GM21367 (cell line): ENCODE data around the gene CTBP1.
A peak's percentile ranks its signal among the peaks of the same experiment; 100 is the strongest.

Experiments
- ATAC-seq: cut with Tn5 transposase; IDR thresholded peaks from one replicate; pipeline ENCODE4 v1.9.1; 2021; ENCODE audit not compliant: unreplicated experiment

Gene CTBP1

DNA sequence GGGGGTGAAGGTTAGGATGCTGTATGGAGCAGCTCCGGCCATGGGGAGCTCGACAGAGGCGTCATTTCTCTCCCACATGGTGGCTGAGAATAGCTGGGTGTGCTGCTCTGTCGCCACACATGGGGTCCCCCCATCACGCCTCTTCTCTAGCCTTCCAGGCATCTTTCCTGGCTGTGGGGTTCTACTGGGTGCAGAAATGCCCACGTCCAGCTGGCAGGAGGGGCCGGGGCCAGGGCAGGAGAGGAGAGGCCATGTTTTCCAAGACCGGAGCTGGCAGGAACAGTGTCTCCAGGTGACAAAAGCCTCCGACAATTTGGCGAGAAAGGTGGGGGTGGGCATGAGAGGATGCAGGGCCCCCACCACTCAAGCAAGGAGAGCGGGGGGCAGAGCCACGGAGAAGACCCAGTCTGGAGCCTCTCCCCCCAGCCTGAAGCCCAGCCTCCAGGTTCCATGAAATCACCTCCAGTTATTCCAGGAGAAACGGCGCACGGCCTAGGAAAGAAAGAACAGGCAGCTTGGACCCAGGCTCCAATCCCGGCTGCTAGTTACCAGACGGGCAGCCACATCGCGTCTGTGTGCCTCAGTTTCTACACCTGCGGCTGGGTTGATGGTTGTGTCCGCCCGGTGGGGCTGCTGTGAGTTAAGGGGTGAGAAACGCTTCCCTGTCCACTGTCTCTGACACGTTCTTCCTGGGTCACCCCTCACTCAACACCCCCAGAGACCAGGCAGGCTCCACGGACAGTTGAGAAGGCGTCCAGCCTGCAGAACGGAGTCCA is 49.2 kb downstream of the CTBP1 start:
- no peak for ATAC-seq

DNA sequence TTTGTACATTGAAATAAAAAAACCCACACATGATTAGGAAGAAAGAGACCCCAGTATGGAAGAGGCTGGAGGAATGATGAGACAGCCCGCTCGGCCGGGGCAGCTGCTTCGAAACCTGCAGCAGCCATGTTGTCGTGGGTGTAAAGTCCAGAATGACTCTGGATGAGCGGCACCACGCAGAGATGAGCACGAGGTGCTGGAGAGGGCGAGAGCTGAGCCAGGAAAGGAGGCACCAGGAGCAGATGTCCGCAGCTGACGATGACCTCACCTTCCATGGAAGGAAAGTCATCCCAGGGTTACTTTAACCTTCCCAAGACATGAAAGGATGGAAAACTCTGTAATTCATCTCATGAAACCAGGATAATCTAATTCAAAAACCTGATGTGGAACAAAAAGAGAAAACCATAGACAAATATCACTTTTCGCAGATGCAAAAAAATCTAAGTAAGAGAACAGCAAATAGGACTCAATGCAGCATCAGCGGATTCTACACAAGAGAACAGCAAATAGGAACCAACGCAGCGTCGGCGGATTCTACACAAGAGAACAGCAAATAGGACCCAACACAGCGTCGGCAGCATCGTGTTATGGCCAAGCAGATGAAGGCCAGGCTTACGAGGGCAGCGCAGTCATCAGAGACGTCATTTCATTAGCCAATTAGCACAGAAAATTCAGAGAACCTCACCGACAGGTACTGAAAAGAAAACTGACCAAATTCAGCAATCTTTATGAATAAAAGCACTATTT is 50.7 kb downstream of the CTBP1 start:
- ATAC-seq, result no peak

DNA sequence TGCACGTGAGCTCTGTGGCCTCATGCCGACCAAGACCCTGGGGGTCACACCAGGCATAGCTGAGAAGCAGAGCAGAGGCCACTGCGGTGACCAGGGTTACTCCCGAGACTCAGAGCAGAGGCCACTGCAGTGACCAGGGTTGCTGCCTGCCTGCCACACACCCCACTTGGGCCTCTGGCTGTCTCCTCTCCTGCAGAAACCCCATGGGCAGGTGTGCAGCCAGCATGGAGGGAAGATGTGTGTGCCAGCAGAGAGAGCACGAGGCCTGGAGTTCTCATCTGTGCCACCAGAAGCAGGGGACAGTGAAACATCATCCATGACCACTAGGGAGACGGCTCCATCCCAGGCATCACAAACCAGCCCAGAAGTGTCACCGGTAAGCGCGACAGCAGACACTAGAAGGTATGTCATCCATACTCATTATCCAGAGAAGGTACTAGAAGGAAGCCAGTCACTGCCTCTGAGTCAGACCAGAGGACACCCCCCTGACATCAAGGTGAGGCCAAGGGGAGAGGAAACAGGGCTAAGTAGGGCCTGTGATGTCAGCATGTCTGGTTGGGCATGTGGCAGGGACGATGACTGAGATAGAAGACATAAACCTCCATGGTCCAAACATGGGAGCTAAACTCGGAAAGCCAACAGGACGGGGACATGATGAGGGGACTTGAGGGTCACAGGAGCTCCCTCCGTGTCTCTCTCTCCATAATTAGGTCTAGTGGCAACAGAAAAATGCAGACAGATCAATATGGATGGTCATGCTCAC is 52.3 kb downstream of the CTBP1 start:
- no peak for ATAC-seq

DNA sequence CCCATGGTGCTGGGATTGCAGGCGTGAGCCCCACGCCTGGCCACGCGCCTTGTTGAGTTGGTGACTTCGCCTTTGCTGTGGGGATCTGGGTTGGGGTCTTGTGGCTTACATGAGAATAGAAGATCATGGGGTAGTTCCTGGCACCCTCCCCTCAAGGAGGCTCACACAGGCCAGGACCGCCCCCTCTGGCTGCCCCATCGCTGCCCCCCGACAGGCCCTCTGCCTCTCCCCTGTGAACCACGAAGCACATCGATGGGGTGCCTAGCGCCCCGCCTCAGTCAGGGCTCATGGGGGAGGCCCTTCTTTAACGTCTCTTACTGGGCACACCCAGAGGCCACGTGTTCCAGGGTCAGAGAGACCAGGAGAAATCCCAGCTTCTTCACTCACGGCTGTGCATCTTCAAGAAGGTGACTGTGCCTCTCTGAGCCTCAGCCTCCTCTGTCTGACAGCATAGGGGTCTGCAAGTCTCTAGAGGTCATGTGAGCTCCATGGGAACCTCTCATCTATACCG is 53.0 kb downstream of the CTBP1 start:
- no peak for ATAC-seq

DNA sequence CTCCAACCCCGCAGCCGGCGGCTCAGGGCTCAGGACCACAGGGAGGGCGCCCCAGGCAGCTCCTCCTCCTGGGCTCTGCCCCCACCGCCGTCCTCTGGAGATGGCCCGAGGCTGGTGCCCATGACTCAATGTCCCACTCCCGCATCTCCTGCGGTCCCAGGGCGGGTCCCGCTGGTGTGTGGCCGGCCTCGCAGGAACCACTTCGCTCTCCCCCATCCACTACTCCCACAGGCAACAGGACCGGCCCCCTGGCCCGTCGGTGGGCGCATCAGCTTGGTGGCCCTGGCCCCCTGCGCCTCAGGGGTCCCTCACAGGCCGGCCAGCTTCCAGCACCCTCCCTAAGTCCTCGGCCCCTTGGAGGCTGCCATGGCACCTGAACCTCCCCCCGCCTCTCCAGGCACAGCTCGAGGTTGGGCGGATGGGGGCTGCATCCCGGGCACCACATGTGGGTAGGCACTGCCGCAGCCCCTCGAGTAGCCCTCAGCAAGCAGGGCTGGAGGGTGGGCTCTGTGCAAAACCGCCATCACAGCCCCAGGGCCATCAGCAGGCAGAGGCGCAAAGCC is 53.7 kb downstream of the CTBP1 start:
- no peak for ATAC-seq

DNA sequence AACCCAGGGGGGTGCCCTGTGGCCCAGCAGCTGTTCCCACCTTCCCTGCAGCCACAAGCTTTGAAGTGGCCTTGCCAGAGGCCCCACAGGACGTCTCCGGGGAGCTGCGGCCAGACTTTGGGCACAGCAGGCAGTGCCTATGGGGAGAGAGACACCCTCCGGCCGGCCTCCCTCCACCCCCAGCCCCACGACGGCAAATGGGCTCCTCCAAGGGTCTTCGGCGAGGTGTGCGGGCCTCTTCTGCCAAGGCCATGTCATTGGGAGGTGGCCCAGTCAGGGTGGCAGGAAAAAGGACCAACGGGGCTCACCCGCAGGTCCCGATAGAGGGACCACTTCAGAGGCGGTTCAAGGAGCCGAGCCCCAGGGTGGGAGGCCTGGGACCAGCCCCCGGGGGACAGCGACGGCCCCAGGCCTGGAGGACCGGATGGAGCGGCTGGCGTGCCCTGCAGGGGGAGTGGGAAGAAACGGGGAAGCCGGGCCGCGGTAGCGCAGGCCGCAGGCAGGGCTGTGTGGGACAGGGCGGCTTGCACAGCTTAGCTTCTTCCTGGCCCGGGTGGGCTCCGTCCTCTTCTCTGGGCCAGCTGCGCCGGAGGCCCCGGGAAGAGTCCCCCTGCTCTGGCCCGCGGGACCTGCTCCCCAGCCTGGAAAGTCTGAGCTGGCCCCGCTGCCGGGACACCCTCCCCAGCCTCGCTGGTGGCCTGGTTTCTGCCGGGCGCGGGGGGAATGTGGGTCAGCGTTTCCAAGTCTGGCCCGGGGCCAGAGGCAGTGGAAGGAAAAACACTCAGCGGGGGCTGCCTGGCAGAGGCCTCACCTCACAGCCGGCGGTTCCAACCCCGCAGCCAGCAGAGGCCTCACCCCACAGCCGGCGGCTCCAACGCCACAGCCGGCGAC is 54.7 kb downstream of the CTBP1 start:
- no peak for ATAC-seq

DNA sequence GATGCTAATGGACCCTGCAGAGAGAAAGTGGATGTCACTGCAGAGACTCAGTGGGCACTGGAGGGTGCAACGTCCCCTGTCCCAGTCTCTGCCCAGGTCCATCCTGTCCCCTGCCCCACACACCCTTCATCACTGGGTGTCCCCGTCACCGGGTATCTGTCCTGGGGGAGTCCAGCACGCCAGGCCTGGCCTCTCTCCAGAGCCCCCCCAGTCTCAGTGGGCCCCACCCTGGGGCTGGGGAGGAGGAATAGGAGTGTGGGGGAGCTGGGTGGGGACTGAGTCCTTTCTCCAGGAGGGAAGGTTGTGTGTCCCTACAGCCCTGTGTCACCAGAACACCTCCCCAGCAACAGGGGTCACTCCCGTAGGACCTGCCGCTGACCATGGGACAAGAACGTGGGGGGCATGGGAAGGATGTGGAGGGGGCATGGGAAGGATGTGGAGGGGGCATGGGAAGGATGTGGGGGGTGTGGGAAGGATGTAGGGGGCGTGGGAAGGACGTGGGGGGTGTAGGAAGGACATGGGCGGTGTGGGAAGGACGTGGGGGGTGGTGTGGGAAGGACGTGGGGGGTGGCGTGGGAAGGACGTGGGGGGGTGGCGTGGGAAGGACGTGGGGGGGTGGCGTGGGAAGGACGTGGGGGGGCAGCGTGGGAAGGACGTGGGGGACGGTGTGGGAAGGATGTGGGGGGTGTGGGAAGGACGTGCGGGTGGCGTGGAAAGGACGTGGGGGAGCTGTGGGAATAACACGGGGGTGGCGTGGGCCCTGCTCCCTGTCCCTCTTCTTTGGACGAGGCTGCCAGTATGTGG is 55.5 kb downstream of the CTBP1 start:
- no peak for ATAC-seq

DNA sequence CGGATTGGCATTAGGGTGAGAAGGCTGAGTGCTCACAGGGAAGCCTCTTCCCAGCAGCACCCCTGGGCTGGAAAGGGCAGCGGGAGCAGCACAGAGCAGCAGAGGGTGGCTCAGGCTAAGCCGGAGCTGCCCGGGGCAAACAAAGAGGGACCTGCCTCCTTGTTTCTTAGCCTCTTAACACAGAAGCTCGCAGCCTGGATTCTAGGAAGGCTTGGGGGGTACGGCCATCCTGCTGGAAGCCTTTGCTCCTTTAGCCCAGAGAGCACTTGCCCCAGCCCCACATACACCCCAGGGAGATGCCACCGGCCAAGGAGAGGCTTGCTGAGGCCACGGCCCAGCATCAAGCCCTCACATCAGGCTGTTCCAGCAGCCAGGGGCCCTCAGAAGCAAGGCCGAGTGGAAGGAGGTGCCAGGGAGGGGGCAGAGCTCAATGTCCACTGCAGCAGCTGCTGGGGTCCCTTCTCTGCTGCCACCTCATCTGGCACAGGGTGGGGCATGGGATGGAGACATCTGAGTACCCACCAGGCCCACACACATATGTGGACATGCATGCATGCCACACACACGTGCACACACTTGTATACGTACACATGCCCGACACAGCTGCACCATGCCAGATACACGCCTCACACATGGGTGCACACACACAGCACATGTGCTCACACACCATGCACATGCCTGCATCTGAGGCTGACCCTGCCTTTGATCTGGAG is 56.3 kb downstream of the CTBP1 start:
- ATAC-seq, result no peak

DNA sequence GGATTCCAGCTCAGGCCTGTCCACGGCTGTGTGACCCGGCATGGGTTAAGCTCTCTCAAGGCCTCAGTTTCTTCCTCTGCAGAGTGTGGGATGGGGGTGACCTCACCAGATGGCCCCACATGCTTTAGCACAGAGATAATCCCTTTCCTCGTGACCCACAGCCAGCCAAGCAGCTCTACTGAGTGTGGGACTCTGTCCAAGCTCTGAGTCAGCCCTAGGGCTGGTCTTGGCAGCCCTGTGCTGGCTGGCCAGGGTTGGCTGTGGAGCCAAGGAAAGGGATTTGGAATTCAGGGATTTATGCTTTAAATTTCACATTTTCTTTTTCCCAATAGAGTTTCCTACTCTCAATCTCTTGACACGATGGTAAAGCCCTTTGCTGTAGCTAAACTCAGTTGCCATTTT is 56.8 kb downstream of the CTBP1 start:
- no peak for ATAC-seq

DNA sequence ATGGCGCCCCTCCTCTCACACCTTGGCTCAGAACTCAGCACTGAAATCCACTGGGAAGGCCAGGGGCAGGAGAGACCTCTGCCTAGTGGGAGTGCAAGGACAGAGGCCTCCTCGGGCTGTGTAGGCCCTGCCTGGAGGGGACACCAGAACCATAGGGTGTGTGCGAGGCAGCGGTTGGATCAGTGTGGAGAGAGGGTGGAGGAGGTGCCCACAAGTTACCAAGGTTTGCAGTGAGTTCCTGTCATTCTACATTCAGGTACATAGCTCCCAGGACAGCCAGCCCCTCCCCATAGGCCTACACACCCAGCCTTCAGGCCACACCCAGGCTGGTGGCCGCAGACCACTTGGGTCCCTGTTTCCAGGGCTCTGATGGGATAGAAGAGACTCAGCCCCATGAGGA is 57.3 kb downstream of the CTBP1 start:
- ATAC-seq, result no peak

DNA sequence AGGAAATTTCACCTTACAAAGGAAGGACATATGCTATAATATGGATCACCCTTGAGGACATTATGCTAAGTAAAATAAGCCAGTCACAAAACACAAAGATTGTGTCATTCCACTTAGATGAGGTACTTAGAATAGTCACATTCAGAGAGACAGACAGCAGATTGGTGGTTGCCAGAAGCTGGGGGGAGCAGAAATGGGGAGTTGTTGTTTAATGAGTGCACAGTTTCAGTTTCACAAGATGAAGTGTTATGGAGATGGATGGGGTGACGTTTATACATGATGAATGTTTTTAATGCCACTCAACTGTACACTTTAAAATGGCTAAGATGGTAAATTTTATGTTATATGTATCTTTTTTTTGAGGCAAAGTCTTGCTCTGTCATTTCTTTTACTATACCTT is 61.7 kb downstream of the CTBP1 start:
- ATAC-seq, result peak; percentile 49

DNA sequence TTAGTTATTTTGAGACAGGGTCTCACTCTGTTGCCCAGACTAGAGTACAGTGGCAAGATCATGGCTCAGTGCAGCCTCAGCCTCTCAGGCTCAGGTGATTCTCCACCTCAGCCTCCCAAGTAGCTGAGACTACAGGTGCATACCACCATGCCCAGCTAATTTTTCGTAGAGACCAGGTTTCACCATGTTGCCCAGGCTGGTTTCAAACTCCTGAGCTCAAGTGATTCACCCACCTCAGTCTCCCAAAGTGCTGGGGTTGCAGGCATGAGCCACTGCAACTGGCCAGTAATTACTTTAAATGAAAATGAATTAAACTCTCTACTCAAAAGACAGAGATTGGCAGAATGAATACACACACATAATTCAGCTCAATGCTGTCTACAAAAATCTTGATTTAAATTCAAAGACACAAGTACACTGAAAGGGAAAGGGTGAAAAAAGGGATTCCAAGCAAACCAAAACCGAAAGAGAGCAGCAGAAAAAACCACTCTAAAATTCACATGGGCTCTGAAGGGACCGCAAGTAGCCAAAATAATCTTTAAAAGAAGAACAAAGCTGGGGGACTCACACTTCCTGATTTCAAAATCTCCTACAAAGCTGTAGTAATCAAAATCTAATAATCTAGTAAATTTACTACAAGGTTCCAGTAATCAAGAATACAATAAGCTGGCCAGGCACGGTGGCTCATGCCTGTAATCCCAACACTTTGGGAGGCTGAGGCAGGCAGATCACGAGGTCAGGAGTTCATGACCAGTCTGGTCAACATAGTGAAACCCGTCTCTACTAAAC is 64.8 kb downstream of the CTBP1 start:
- no peak for ATAC-seq

DNA sequence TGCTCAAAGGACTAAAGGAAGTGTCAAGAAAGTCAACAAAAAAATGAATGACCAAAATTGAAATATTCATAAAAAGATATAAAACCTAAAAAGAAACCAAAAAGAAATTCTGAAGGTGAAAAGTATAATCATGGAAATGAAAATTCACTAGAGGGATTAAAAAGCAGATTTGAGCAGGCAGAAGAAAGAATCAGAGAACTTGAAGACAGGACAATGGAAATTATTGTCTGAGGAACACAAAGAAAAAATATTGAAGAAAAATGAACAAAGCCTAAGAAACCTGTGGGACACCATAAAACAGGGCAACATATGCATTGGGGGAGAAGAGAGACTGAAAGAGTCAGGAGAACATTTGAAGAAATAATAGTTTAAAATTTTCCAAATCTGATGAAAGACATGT is 66.6 kb downstream of the CTBP1 start:
- no peak for ATAC-seq

DNA sequence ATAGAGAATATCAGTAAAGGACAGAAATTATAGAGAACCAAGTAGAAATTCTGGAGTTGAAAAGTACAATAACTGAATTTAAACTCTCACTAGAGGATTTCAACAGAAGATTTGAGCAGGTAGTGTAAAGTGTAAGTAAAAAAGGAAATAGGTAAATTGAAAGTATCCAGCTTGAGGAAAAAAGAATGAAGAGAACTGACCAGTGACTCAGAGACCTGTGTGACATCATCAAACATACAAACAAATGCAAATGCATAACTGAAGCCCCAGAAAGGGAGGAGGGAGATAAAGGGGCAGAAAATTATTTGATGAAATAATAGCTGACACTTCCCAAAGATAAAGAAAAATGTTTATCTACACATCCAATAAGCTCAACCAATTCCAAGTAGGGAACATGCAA is 68.3 kb downstream of the CTBP1 start:
- ATAC-seq, result no peak

DNA sequence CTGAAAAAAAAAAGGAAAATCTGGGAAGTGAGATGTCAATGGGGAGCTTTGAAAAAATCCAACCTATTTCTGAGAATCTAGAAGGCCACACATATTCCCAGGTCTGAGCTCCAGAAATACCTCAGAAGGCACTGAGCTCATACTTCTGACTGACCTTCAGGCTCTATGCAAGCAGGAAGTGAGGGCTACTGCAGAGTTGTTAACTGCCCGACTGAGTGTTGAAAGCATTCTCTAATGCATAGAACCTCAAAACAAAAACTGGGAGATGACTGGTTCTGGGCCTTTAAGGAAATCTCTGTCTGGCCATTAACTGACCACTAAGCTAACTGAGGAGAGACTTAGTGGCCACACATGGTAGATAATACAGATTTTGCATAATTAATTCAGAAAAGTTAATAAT is 69.0 kb downstream of the CTBP1 start:
- no peak for ATAC-seq

DNA sequence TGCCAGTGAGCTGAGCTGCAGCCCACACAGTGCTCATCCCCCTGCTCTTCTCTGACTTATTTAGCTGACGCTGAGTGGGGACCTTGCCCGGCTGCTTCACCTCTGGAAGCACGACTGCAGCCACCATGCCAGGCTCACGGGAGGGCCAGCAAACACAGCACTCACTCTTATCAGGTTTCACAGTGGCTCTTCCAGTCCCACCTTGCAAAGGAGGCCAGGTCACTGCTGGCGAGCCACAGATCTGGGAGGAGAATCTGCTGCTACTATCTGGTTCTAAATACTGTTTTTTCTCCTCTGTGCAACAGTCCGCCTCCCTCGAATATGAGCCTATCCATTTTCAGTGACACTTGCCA is 69.9 kb downstream of the CTBP1 start:
- ATAC-seq, result no peak

DNA sequence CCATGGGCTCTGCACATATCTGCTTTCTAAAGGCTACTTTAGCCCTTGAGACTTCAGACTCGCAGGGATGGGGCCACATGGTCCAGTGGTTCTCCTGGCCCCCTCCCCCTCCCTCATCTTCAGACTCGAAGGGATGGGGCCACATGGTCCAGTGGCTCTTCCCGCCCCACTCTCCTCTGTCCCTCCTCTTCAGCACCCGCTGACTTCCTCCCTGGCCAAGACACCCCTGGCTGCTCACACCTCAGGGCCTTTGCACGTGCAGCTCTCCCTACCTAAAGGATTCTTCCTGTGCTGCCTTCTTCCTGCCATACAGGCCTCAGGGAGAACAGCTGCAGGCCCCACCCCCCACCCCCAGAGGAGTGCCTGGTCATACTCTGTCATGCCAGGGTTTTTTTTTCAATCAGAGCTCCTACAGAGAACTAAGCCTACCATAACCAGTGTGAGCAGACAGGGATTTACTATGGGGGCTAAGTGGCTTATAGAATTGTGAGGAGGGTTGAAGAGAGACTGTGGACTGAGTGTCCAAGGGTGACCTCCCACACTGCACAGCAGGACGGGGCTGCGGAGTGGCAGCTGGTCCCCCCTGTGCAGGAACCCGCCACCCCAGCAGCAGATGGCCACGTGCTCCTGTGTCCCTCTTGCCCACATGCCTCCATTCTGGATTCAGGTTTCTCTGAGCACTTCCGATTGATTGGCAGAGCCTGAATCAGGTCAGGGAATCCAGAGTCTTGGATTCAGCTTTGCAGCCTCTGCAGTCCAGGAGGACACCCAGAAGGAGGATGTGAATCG is 70.4 kb downstream of the CTBP1 start:
- no peak for ATAC-seq
